Measurements from ENCODE around the gene DNAH2.

Gene DNAH2

DNA sequence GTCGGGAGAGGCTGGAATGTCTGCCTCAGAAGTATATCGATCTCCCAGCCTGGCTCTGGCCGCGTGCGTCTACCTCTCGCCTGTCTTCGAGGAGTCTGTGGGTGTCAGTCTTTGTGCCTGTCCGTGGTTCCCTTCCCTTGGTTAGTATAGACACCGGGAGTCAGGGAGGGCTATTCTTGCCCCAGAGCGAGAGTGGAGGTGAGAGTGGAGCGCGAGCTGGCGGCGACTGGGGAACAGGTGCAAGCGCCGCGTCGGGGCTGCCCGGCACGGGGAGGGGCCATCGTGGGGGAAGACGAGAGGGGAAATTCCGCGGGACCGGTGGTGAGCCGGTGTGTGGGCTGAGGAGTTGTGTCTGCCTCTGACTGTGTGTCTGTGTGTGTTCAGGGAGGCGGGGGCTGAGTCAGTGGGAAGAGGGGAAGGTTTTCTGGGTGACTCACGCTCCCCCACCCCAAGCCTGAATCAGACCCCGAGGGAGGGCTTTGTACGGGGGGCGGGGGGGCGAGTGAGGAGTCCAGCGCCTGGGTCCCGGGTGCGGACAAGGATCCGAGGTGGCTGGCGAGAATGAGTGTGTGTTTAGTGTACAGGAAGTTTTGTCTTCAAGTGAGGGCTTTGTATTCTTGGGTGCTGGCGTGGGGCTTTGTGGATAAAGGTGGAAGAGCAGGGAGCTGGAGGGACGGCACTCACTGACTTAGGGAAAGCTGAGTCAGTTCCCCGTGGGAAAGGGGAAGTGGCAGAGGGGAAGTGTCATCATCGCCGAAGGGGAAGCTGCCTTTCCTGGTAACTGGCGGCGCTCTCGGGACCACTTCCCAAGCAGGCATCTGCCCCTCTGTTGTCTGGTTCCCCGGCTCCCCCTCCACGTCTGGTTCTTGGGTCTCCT is 125.1 kb downstream of the DNAH2 start:
- DNase-seq: no peak

DNA sequence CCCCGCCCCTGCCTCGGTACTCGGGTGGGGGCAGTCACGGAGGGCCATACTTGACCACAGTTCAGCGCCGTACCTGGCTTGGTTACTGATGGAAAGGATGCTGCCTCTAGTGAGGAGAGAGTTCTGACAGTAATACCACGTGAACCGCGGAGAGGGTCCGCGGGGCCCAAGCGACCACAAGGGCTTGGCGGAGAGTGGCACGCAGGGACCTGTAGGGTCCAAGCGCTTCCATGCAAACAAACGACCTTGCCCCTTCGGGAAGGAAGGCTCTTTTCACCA is 125.7 kb downstream of the DNAH2 start:
- DNase-seq: no peak

DNA sequence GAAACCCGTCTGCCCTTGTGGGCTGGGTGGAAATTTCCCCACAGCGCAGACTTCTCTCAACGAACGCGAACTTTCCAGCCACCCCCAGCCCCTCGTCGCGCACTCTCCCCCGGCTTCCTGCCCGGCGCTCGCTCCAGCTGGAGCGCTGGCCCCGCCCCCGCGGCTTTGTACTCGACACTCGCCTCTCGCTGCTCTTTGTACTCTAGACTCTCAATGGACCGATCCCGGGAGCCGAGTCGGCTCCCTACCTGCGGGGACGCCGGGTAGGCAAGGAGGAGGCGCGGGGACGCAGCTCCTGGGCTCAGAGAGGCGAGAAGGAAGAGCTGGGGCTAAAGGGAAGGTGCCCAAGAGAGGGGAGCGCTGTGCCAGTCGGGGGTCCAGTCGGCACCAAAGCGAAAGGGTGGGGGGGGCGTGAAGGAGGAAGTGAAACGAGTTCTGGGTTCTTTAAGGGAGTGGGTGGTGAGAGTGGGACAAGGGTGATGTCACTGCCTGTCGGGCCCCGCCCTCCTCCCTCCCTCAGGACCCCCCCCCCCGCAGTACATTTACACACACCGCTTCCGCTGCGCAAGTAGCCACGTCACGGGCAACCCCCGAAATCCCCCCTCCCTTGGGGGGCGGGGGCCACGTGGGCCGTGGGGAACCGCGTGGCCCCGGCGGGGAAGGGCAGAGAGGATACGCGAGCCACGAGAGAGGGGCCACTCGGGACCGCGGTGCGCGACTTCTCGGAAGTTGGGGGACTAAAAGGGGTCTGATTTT is 126.2 kb downstream of the DNAH2 start:
- peak; percentile 81 for DNase-seq

DNA sequence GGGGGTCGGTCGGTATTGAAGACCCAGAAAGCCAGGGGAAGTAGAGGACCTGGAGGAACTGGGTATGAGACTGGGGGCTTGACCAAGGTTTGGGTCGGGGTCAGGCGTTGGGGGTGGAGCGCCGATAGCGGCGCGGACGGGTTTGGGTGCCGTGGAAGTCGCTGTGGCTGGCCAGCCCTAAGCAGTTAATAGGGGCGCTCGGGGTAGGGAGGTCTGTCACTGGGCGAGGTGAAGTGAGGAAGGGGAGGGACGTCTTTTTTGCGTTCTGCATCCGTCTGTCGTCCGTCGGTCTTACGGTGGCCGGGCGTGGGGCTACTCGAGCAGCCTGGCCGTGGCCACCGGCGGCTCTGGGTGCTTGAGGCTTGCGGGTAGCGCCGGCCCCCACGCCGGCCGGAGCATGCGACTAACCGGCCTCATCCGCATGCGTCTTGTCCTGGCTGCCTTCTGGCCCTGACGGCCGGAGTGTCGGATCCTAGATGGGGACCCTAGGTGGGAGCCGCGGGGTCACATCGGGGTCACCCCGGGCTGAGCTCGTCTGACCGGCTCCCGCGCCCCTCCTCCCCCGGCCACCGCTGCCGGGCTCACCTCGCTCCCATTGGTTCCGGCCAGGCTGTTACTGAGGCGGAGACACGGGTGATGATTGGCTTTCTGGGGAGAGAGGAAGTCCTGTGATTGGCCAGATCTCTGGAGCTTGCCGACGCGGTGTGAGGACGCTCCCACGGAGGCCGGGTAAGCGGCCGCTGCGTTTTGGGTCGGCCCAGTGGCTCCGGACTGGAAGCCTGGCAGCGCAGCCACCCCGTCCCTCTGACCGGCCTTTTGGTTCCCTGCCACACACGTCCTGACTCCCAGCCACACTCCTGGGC is 127.0 kb downstream of the DNAH2 start:
- peak; percentile 91 for DNase-seq

DNA sequence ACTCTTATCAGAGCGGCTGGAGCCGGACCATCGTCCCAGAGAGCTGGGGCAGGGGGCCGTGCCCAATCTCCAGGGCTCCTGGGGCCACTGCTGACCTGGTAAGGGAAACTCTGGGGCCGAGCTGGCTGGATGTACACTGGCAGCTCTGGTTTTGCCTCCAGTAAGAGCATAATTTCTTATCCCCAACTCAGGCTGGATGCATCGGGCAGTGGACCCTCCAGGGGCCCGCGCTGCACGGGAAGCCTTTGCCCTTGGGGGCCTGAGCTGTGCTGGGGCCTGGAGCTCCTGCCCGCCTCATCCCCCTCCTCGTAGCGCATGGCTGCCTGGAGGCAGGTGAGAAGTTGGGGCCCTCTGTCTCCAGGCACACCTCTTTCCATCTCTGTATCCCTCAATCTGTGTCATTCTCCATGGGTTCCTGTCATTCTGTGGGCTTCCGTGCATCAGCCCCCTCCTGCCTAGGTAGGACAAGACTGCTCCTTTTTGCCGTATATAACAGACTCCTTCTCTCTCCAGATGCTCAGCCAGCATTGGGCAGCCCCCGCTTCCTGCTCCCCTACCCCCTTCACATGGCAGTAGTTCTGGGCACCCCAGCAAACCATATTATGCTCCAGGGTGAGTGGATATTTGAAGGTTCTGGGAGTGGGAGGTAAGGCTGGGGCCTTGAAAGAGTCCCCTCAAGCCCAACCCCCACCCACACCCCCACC is 128.0 kb downstream of the DNAH2 start:
- DNase-seq: no peak

DNA sequence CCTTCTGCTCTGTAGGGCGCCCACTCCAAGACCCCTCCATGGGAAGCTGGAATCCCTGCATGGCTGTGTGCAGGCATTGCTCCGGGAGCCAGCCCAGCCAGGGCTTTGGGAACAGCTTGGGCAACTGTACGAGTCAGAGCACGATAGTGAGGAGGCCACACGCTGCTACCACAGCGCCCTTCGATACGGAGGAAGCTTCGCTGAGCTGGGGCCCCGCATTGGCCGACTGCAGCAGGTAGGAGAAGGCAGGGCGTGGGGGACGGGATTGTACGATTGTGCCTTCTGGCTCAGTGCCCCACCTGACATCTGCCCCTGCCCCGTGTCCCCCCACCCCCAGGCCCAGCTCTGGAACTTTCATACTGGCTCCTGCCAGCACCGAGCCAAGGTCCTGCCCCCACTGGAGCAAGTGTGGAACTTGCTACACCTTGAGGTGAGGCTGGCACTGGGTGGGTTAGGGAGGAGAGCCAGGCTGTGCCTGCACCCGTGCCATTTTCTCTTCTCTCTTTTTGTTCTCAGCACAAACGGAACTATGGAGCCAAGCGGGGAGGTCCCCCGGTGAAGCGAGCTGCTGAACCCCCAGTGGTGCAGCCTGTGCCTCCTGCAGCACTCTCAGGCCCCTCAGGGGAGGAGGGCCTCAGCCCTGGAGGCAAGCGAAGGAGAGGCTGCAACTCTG is 128.7 kb downstream of the DNAH2 start:
- DNase-seq: no peak

DNA sequence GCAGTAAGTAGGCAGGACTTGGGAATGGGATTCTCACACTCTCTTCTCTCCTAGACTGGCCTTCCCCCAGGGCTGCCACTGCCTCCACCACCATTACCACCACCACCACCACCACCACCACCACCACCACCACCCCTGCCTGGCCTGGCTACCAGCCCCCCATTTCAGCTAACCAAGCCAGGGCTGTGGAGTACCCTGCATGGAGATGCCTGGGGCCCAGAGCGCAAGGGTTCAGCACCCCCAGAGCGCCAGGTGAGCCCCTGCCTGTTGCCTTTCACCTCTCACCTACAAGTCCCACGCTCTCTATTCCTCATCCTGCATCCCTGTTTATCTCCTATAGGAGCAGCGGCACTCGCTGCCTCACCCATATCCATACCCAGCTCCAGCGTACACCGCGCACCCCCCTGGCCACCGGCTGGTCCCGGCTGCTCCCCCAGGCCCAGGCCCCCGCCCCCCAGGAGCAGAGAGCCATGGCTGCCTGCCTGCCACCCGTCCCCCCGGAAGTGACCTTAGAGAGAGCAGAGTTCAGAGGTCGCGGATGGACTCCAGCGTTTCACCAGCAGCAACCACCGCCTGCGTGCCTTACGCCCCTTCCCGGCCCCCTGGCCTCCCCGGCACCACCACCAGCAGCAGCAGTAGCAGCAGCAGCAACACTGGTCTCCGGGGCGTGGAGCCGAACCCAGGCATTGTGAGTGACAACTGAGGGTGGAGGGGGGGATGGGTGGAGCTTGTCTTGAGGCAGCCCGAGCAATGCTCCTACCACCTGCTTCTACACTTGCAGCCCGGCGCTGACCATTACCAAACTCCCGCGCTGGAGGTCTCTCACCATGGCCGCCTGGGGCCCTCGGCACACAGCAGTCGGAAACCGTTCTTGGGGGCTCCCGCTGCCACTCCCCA is 129.5 kb downstream of the DNAH2 start:
- DNase-seq: no peak

DNA sequence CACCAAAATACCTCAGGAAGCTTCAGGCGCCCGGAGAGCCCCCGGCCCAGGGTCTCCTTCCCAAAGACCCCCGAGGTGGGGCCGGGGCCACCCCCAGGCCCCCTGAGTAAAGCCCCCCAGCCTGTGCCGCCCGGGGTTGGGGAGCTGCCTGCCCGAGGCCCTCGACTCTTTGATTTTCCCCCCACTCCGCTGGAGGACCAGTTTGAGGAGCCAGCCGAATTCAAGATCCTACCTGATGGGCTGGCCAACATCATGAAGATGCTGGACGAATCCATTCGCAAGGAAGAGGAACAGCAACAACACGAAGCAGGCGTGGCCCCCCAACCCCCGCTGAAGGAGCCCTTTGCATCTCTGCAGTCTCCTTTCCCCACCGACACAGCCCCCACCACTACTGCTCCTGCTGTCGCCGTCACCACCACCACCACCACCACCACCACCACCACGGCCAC is 130.6 kb downstream of the DNAH2 start:
- no peak for DNase-seq

DNA sequence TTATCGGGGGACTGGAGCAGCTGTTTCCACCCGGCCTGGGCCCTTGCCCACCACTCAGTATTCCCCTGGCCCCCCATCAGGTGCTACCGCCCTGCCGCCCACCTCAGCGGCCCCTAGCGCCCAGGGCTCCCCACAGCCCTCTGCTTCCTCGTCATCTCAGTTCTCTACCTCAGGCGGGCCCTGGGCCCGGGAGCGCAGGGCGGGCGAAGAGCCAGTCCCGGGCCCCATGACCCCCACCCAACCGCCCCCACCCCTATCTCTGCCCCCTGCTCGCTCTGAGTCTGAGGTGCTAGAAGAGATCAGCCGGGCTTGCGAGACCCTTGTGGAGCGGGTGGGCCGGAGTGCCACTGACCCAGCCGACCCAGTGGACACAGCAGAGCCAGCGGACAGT is 131.2 kb downstream of the DNAH2 start:
- no peak for DNase-seq

DNA sequence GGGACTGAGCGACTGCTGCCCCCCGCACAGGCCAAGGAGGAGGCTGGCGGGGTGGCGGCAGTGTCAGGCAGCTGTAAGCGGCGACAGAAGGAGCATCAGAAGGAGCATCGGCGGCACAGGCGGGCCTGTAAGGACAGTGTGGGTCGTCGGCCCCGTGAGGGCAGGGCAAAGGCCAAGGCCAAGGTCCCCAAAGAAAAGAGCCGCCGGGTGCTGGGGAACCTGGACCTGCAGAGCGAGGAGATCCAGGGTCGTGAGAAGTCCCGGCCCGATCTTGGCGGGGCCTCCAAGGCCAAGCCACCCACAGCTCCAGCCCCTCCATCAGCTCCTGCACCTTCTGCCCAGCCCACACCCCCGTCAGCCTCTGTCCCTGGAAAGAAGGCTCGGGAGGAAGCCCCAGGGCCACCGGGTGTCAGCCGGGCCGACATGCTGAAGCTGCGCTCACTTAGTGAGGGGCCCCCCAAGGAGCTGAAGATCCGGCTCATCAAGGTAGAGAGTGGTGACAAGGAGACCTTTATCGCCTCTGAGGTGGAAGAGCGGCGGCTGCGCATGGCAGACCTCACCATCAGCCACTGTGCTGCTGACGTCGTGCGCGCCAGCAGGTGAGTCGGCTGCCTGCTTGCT is 131.7 kb downstream of the DNAH2 start:
- no peak for DNase-seq

DNA sequence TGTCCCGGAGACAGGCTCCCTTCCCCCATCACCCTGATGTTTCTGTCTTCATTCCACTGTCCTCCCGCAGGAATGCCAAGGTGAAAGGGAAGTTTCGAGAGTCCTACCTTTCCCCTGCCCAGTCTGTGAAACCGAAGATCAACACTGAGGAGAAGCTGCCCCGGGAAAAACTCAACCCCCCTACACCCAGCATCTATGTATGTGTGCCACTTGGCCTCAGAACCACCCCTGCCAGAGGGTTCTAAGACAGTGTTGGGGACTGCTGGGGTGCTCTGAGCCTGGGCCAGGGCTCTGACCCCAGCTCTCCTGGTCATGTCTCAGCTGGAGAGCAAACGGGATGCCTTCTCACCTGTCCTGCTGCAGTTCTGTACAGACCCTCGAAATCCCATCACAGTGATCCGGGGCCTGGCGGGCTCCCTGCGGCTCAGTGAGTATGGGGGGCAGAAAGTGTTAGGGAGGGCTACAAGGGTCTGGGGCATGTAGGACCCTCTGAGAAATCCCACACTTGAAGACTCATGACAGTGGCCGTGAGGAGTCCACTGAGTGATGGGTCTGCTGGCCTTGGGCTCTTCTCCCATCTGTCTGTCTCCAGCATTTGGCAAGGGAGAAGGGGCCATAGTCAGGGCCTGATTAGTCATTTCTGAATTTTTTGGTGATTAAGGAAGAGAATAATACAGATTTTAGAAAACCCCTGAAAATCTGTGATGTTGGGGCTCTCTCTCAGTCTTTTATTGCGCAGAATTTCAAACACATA is 132.4 kb downstream of the DNAH2 start:
- DNase-seq: no peak

DNA sequence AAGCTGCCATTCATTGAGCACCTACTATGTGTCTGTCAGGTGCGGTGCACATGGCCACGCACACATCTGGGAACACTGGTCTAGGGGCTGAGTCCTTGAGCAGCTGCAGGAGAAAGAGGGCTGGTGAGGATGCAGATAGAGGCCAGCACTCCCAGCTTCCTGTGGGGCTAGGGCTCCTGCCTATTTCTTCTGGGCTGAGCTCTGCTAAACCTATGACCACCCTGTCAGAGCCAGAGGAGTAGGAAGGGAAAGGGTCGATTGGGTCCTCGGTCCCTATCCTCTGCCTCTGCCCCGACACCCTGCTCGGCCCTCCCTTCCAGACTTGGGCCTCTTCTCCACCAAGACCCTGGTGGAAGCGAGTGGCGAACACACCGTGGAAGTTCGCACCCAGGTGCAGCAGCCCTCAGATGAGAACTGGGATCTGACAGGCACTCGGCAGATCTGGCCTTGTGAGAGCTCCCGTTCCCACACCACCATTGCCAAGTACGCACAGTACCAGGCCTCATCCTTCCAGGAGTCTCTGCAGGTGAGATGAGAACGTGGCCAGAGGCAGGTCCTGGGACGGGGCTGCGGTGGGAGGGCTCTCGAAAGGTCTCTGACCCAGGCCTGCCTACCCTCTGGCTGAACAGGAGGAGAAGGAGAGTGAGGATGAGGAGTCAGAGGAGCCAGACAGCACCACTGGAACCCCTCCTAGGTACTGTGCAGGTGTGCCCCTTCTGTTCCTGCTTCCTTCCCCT is 133.3 kb downstream of the DNAH2 start:
- no peak for DNase-seq

DNA sequence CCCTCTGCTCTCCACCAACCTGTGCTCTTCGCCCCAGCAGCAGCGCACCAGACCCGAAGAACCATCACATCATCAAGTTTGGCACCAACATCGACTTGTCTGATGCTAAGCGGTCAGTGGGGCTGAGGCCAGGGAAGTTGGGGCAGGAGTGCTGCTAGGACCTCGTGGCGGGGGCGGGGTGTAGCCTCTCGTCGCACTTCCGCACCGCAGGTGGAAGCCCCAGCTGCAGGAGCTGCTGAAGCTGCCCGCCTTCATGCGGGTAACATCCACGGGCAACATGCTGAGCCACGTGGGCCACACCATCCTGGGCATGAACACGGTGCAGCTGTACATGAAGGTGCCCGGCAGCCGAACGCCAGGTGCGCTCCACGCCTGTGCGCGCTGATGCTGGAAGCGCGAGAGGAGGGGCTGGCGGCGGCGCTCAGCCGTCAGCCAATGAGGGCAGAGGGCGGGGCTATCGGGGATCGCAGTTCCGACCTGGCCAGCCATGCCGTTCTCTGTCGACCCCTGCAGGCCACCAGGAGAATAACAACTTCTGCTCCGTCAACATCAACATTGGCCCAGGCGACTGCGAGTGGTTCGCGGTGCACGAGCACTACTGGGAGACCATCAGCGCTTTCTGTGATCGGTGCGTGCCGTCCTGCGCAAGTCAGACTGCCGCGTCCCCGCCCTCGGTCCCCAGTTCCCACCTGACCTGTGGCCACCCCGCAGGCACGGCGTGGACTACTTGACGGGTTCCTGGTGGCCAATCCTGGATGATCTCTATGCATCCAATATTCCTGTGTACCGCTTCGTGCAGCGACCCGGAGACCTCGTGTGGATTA is 134.1 kb downstream of the DNAH2 start:
- peak; percentile 90 for DNase-seq

DNA sequence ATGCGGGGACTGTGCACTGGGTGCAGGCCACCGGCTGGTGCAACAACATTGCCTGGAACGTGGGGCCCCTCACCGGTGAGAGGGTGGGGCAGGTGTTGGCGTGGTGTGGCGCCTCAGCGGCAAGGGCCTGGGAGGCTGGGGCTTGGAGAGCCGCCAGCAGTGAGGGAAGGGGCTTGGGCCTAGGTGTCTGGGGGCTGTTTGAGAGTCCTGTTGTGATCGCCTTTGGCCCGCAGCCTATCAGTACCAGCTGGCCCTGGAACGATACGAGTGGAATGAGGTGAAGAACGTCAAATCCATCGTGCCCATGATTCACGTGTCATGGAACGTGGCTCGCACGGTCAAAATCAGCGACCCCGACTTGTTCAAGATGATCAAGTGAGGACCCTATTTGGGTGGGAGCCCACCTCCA is 134.7 kb downstream of the DNAH2 start:
- DNase-seq: no peak

DNA sequence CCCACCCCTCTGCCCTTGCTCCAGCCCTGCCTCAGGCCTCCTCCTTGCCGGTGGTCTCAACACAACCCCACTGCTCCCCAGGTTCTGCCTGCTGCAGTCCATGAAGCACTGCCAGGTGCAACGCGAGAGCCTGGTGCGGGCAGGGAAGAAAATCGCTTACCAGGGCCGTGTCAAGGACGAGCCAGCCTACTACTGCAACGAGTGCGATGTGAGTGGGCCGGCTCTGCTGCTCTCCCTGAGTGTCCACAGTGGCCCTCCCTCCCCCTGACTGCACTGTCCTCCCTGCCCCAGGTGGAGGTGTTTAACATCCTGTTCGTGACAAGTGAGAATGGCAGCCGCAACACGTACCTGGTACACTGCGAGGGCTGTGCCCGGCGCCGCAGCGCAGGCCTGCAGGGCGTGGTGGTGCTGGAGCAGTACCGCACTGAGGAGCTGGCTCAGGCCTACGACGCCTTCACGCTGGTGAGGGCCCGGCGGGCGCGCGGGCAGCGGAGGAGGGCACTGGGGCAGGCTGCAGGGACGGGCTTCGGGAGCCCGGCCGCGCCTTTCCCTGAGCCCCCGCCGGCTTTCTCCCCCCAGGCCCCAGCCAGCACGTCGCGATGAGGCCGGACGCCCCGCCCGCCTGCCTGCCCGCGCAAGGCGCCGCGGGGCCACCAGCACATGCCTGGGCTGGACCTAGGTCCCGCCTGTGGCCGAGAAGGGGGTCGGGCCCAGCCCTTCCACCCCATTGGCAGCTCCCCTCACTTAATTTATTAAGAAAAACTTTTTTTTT is 135.6 kb downstream of the DNAH2 start:
- DNase-seq: no peak

DNA sequence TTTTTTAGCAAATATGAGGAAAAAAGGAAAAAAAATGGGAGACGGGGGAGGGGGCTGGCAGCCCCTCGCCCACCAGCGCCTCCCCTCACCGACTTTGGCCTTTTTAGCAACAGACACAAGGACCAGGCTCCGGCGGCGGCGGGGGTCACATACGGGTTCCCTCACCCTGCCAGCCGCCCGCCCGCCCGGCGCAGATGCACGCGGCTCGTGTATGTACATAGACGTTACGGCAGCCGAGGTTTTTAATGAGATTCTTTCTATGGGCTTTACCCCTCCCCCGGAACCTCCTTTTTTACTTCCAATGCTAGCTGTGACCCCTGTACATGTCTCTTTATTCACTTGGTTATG is 136.1 kb downstream of the DNAH2 start:
- no peak for DNase-seq

DNA sequence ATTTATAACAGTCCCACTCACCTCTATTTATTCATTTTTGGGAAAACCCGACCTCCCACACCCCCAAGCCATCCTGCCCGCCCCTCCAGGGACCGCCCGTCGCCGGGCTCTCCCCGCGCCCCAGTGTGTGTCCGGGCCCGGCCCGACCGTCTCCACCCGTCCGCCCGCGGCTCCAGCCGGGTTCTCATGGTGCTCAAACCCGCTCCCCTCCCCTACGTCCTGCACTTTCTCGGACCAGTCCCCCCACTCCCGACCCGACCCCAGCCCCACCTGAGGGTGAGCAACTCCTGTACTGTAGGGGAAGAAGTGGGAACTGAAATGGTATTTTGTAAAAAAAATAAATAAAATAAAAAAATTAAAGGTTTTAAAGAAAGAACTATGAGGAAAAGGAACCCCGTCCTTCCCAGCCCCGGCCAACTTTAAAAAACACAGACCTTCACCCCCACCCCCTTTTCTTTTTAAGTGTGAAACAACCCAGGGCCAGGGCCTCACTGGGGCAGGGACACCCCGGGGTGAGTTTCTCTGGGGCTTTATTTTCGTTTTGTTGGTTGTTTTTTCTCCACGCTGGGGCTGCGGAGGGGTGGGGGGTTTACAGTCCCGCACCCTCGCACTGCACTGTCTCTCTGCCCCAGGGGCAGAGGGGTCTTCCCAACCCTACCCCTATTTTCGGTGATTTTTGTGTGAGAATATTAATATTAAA is 136.7 kb downstream of the DNAH2 start:
- no peak for DNase-seq
